Measurements from ENCODE around the gene WNK3. TPM values are rescaled to one million over a fixed set of nuclear protein-coding genes. Genes with fewer than 3 reads are reported as not detected.

The WNK3 gene
- total and polyA plus RNA-seq, 5 donors: 0.45 to 4.3 (median 2.6) TPM

GRCh38 chrX:54157561-54157960 is 200.3 kb downstream of the WNK3 start:
- H3K4me3 ChIP-seq (ENCODE audit: low read length): no peak overlapping the region
- no peaks in the 10 kb centered on the region for H3K9me3 ChIP-seq (ENCODE audit: control insufficient read depth, low read length)
- no peaks in the 10 kb centered on the region for H3K4me1 ChIP-seq (ENCODE audit: control insufficient read depth, insufficient read depth, low read length)
- H3K27ac ChIP-seq (ENCODE audit: low read length): no peak overlapping the region
- no peaks in the 10 kb centered on the region for H3K27me3 ChIP-seq (ENCODE audit: control insufficient read depth, insufficient read depth)
- ATAC-seq (no peak), DNase-seq (no peak)
- intact Hi-C loops (cut with DNase I): no loop called here

Other genes with a start within 250 kb of the WNK3 start
- gene FAM120C, start 174.8 kb downstream of the WNK3 start, total RNA-seq: 1 to 10 TPM; 6.8 to 9.8 (median 8.1) TPM
- 3.0 TPM for gene FAM120C, start 174.8 kb downstream of the WNK3 start, polyA plus RNA-seq
- 10 to 100 TPM; 31.8 to 39.8 (median 38.5) TPM for gene TSR2, start 82.4 kb upstream of the WNK3 start, total RNA-seq
- gene TSR2, start 82.4 kb upstream of the WNK3 start, polyA plus RNA-seq: 42.3 TPM
- 1 to 10 TPM; 6.3 to 6.7 (median 6.5) TPM for gene FGD1, start 138.2 kb upstream of the WNK3 start, total RNA-seq
- 5.0 TPM for gene FGD1, start 138.2 kb upstream of the WNK3 start, polyA plus RNA-seq
- 10 to 100 TPM; 22.3 to 28.0 (median 23.9) TPM for gene GNL3L, start 172.2 kb upstream of the WNK3 start, total RNA-seq
- gene GNL3L, start 172.2 kb upstream of the WNK3 start, polyA plus RNA-seq: 10.0 TPM

Data from right cardiac atrium (tissue), 5 donors.